Measurements from ENCODE around the gene PKNOX2. TPM values are rescaled to one million over a fixed set of nuclear protein-coding genes. Genes with fewer than 3 reads are reported as not detected.

The PKNOX2 gene
- 5.8 TPM for total RNA-seq
- long read RNA-seq, partial matches to known transcripts: 2 of 5 reads
- long read RNA-seq, other reads (novel, unspliced or antisense): 3 of 5 reads

GRCh38 chr11:125164422-125165110 is at the start of gene PKNOX2:
TSS of gene PKNOX2 (plus strand) at chr11:125164751. CDS start at chr11:125351306, 186,555 bp downstream.
- intact Hi-C loops (cut with DNase I): loop anchor here (2.0 to 10.0 kb wide), 2 partner anchors 184 to 240 kb away; no protein-coding TSS in a partner anchor
- DNase-seq (peak; percentile 84), ATAC-seq (ENCODE audit: poor library complexity) (peak; percentile 88)

GRCh38 chr11:125117429-125117828 is 47.1 kb upstream of the PKNOX2 start:
- intact Hi-C loops (cut with DNase I): loop anchor here (10.0 kb wide), 1 partner anchor 307 kb away; no protein-coding TSS in a partner anchor
- ATAC-seq (ENCODE audit: poor library complexity): no peak
- DNase-seq: no peak

- intact Hi-C loops (cut with DNase I): no loop called here
- ATAC-seq (ENCODE audit: poor library complexity) (no peak), DNase-seq (no peak)
These were observed 41.2 kb upstream of the PKNOX2 start for GRCh38 chr11:125123194-125123946.

GRCh38 chr11:125123947-125124617 is 40.5 kb upstream of the PKNOX2 start:
- intact Hi-C loops (cut with DNase I): no loop called here
- DNase-seq (peak; percentile 66), ATAC-seq (ENCODE audit: poor library complexity) (peak; percentile 85)

- ATAC-seq (ENCODE audit: poor library complexity): peak; percentile 18
- intact Hi-C loops (cut with DNase I): no loop called here
- DNase-seq: no peak
These were observed 39.9 kb upstream of the PKNOX2 start for GRCh38 chr11:125124618-125124992.

GRCh38 chr11:125128450-125128849 is 36.1 kb upstream of the PKNOX2 start:
- DNase-seq: no peak
- ATAC-seq (ENCODE audit: poor library complexity): no peak
- intact Hi-C loops (cut with DNase I): no loop called here

- intact Hi-C loops (cut with DNase I): no loop called here
- ATAC-seq (ENCODE audit: poor library complexity) (no peak), DNase-seq (no peak)
These were observed 35.1 kb upstream of the PKNOX2 start for GRCh38 chr11:125129316-125129993.

- no peak for DNase-seq
- intact Hi-C loops (cut with DNase I): no loop called here
- ATAC-seq (ENCODE audit: poor library complexity): no peak
These were observed 32.5 kb upstream of the PKNOX2 start for GRCh38 chr11:125132071-125132470.

GRCh38 chr11:125132596-125132995 is 32.0 kb upstream of the PKNOX2 start:
- intact Hi-C loops (cut with DNase I): no loop called here
- ATAC-seq (ENCODE audit: poor library complexity) (no peak), DNase-seq (no peak)

GRCh38 chr11:125136001-125136400 is 28.6 kb upstream of the PKNOX2 start:
- DNase-seq: no peak
- ATAC-seq (ENCODE audit: poor library complexity): no peak
- intact Hi-C loops (cut with DNase I): no loop called here

- intact Hi-C loops (cut with DNase I): no loop called here
- no peak for ATAC-seq (ENCODE audit: poor library complexity)
These were observed 25.6 kb upstream of the PKNOX2 start for GRCh38 chr11:125138966-125139365.

GRCh38 chr11:125139778-125140177 is 24.8 kb upstream of the PKNOX2 start:
- intact Hi-C loops (cut with DNase I): loop anchor here (5.0 kb wide), 1 partner anchor 177 kb away; no protein-coding TSS in a partner anchor
- DNase-seq (no peak), ATAC-seq (ENCODE audit: poor library complexity) (no peak)

More at GRCh38 chr11:125138966-125139365, 25.6 kb upstream of the PKNOX2 start:
- DNase-seq: no peak

GRCh38 chr11:125140233-125140632 is 24.3 kb upstream of the PKNOX2 start:
- DNase-seq: no peak
- no peak for ATAC-seq (ENCODE audit: poor library complexity)
- intact Hi-C loops (cut with DNase I): loop anchor here (5.0 kb wide), 1 partner anchor 178 kb away; no protein-coding TSS in a partner anchor

GRCh38 chr11:125141178-125141577 is 23.4 kb upstream of the PKNOX2 start:
- no peak for ATAC-seq (ENCODE audit: poor library complexity)
- intact Hi-C loops (cut with DNase I): loop anchor here (5.0 kb wide), 1 partner anchor 179 kb away; no protein-coding TSS in a partner anchor

GRCh38 chr11:125141686-125142535 is 22.6 kb upstream of the PKNOX2 start:
- ATAC-seq (ENCODE audit: poor library complexity): peak; percentile 65
- intact Hi-C loops (cut with DNase I): loop anchor here (5.0 kb wide), 1 partner anchor 180 kb away; no protein-coding TSS in a partner anchor
- DNase-seq: peak; percentile 64

More at GRCh38 chr11:125141178-125141577, 23.4 kb upstream of the PKNOX2 start:
- DNase-seq: no peak

- DNase-seq (no peak), ATAC-seq (ENCODE audit: poor library complexity) (no peak)
- intact Hi-C loops (cut with DNase I): no loop called here
These were observed 18.3 kb upstream of the PKNOX2 start for GRCh38 chr11:125146232-125146631.

GRCh38 chr11:125147280-125147679 is 17.3 kb upstream of the PKNOX2 start:
- intact Hi-C loops (cut with DNase I): no loop called here
- ATAC-seq (ENCODE audit: poor library complexity) (no peak), DNase-seq (no peak)

GRCh38 chr11:125148011-125148410 is 16.5 kb upstream of the PKNOX2 start:
- ATAC-seq (ENCODE audit: poor library complexity): no peak
- intact Hi-C loops (cut with DNase I): no loop called here
- DNase-seq: no peak
